Chondrocyte (in vitro differentiated cells): Measurements from ENCODE around the gene IGFN1. TPM values are rescaled to one million over a fixed set of nuclear protein-coding genes. Genes with fewer than 3 reads are reported as not detected.
A peak's percentile ranks its signal among the peaks of the same experiment; 100 is the strongest.

Experiments used
- DNase-seq: peaks from one replicate; pipeline ENCODE4 v3.0.0; 2021; ENCODE audit warnings: mixed read lengths, low spot score
- H3K27ac Mint-ChIP-seq: one replicate; pipeline ENCODE4 v1.8.0; 2021; ENCODE audit warnings: mild to moderate bottlenecking, moderate library complexity, mixed read lengths; ENCODE audit not compliant: unreplicated experiment
- H3K27me3 Mint-ChIP-seq: 2 replicates; pipeline ENCODE4 v1.8.0; 2021; ENCODE audit warnings: low read depth, mixed read lengths
- H3K36me3 Mint-ChIP-seq: 2 replicates; pipeline ENCODE4 v1.8.0; 2021; ENCODE audit warnings: low read depth, mixed read lengths
- H3K4me1 Mint-ChIP-seq: 2 replicates; pipeline ENCODE4 v1.8.0; 2021; ENCODE audit warnings: low read depth, mild to moderate bottlenecking, mixed read lengths
- H3K4me3 Mint-ChIP-seq: one replicate; pipeline ENCODE4 v1.8.0; 2021; ENCODE audit warnings: mild to moderate bottlenecking, moderate library complexity, mixed read lengths; ENCODE audit not compliant: unreplicated experiment
- H3K9me3 Mint-ChIP-seq: 2 replicates; pipeline ENCODE4 v1.8.0; 2021; ENCODE audit warnings: low read depth, mixed read lengths
- total RNA-seq: library from RNA; stranded (reverse); gene quantifications from 3 replicates; pipeline ENCODE4 v1.2.1, GENCODE V29; 2021
- TF ChIP-seq, protein P1 (sequence below): fragments of 200-600 bp; sonication (generic); IDR thresholded peaks from 2 replicates; pipeline ENCODE4 v1.5.0; 2021; ENCODE audit warnings: antibody characterized with exemption, mild to moderate bottlenecking, moderate library complexity

IGFN1 gene
- total RNA-seq, 1 donor from 2014 or later = 1.9 TPM

DNA sequence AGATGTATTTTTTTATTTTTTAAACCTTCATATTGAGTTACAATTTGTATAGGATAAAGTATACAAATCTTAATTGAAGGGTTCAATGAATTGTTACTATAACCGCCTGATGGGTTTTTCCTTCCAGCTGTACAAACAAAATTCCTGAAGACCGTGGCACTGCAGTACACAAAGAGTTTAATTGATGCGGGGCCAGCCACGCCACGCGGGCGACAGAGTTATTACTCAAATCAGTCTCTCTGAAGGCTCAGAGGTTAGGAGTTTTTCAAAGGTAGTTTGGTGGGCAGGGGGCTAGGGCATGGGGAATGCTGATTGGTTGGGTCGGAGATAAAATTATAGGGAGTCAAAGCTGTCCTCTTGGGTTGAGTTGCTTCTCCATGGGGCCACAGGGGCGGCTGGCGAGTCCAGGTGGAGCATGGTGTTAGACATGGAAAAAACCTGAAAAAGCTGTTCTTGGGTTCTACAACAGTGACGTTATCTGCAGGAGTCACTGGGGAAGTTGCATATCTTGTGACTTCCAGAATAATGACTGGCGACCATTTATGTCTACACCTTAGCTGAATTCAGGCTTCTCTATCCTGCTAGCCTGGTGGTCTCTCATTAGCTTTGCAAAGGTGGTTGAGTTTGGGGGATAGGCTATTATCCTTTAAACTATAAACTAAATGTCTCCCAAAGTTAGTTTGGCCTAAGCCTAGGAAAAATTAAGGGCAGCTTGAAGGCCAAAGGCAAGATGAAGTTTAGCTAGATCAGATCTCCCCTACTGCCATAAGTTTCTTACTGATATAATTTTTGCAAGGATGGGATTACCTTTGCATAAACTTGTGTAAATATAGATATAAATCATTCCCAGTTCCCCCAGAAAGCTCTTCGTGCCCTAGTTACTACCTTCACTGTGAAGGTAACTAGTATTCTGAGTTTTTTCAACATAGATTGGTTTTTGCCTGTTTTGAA, 23.3 kb upstream of the IGFN1 start:
- Mint-ChIP-seq H3K27ac (no peak overlapping the region), H3K4me3 (no peak overlapping the region), H3K36me3 (no peaks in the 10 kb centered on the region), H3K4me1 (peaks cover 29% of the 10 kb centered on the region), H3K9me3 (no peaks in the 10 kb centered on the region), H3K27me3 (no peaks in the 10 kb centered on the region)
- TF ChIP-seq, protein P1, sequence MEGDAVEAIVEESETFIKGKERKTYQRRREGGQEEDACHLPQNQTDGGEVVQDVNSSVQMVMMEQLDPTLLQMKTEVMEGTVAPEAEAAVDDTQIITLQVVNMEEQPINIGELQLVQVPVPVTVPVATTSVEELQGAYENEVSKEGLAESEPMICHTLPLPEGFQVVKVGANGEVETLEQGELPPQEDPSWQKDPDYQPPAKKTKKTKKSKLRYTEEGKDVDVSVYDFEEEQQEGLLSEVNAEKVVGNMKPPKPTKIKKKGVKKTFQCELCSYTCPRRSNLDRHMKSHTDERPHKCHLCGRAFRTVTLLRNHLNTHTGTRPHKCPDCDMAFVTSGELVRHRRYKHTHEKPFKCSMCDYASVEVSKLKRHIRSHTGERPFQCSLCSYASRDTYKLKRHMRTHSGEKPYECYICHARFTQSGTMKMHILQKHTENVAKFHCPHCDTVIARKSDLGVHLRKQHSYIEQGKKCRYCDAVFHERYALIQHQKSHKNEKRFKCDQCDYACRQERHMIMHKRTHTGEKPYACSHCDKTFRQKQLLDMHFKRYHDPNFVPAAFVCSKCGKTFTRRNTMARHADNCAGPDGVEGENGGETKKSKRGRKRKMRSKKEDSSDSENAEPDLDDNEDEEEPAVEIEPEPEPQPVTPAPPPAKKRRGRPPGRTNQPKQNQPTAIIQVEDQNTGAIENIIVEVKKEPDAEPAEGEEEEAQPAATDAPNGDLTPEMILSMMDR = no peak
- DNase-seq = no peak

DNA sequence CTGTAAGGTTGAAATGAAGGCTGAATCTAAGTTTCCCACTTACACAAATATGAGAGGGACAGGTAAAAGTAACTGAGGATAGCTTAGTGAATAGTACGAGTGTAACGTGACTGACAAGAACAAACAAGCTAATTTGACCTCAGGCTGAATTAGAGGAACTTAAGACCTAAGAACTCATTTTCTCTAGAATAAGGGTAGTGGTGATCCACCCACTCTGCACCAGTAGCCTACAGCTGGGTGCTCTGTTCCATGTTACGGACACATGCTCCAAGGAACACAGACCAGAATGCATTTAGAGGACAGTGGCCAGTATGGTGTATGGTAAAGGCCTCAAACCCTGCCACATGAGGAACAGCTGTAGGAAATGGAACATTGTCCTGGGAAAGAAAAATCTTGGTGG, 21.4 kb upstream of the IGFN1 start:
- Mint-ChIP-seq H3K36me3 (no peaks in the 10 kb centered on the region), H3K27me3 (no peaks in the 10 kb centered on the region), H3K9me3 (no peaks in the 10 kb centered on the region), H3K27ac (no peak overlapping the region), H3K4me1 (peaks cover 29% of the 10 kb centered on the region), H3K4me3 (no peak overlapping the region)
- TF ChIP-seq, protein P1 = no peak
- DNase-seq = no peak

DNA sequence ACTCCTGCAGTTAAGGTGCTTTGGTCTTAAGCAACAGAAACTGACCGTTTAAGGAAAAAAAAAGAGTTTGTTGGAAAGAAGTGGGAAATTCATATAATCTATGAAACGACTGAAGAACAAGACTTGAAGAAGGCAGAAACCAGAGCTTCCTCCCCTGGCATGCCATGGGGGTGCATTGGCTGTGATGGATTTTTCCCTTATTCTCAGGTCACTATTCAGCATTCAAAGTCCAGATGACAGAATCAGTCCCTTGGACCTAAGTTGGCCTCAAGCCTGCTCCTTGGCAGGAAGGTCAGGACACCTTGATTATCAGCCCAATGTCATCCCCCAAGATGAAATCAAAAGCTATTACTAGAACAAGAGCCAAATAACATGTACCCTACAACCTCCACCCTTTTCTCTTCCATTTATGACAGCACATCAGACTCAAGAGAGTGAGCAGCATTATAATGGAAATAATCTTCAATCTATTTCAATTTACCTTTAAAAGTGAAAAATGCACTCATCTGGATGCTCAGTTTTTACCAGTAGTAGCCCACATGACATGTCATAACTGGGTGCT, 20.6 kb upstream of the IGFN1 start:
- Mint-ChIP-seq H3K27me3 (no peaks in the 10 kb centered on the region), H3K27ac (peak overlapping the region; percentile 94), H3K9me3 (no peaks in the 10 kb centered on the region), H3K4me3 (peak overlapping the region; percentile 80), H3K4me1 (peaks cover 29% of the 10 kb centered on the region), H3K36me3 (no peaks in the 10 kb centered on the region)
- TF ChIP-seq, protein P1 = no peak
- DNase-seq = no peak

DNA sequence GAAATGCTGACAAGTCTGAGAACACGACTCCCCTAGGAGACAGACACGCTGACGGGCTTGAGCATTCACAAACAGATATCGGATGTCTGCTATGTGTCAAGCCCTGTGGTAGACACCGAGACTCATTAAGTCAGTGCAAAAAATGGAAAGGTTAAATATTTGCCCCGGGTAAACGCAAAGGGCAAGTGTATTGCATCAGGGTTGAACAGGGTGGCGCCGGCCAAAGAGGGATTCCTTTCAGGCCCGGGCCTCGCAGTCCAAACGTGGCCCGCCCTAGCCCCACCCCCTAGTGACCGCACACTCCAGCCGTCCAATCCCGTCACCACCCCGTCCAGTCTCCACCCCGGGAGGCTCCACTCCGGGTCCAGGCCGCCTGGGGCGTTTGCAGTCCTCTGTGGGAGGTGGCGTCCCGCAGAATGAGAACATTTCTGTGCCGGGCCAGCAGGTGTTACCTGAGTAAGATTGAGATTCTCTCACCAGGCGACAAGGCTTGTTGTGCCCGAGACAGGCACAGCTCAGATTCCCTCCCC, 20.0 kb upstream of the IGFN1 start:
- no peaks in the 10 kb centered on the region for H3K27me3 Mint-ChIP-seq
- peaks cover 29% of the 10 kb centered on the region for H3K4me1 Mint-ChIP-seq
- no peaks in the 10 kb centered on the region for H3K36me3 Mint-ChIP-seq
- no peak for DNase-seq
- peak overlapping the region; percentile 94 for H3K27ac Mint-ChIP-seq
- peak overlapping the region; percentile 80 for H3K4me3 Mint-ChIP-seq
- TF ChIP-seq, protein P1 = no peak
- no peaks in the 10 kb centered on the region for H3K9me3 Mint-ChIP-seq
